K562 (cell line): ENCODE measurements around the gene ZNF821.

Experiments
- CHD2 ChIP-seq: IDR thresholded peaks from 2 replicates; pipeline ENCODE4 v1.6.1; 2011; ENCODE audit warnings: low read depth, low read length
- CTCF ChIP-seq, 3 experiments: IDR thresholded peaks in 2 of 3; conservative IDR thresholded peaks in 1 of 3; 2 replicates each; pipeline ENCODE4 v1.5.1; 2011 to 2012; ENCODE audit warnings: low read length in 3 of 3, mild to moderate bottlenecking in 3 of 3, control low read depth in 2 of 3, improper control_type of control experiment in 1 of 3, inconsistent platforms in 1 of 3, low read depth in 1 of 3, mixed read lengths in 1 of 3, moderate library complexity in 1 of 3; ENCODE audit not compliant: insufficient read depth in 2 of 3
- EZH2 ChIP-seq: IDR thresholded peaks from 2 replicates; pipeline ENCODE4 v1.6.1; 2012; ENCODE audit warnings: low read depth, mild to moderate bottlenecking, inconsistent platforms, low read length, borderline replicate concordance
- JUN ChIP-seq, 2 experiments: sonication (generic) in 1 of 2; formaldehyde crosslinking in 1 of 2; IDR thresholded peaks; 2 replicates each; pipeline versions ENCODE4 v1.6.1 to v1.8.0; 2012 to 2022; ENCODE audit warnings: borderline replicate concordance in 2 of 2, mild to moderate bottlenecking in 2 of 2, improper control_type of control experiment in 1 of 2, low read depth in 1 of 2, low read length in 1 of 2, missing genetic modification reagents in 1 of 2
- NR2C2 ChIP-seq, 2 experiments: fragments of 200-800 bp in 1 of 2; sonication (Bioruptor generic) in 1 of 2; sonication (generic) in 1 of 2; formaldehyde crosslinking in 1 of 2; IDR thresholded peaks; 2 replicates each; pipeline versions ENCODE4 v1.6.1 to v1.8.0; 2016 to 2022; ENCODE audit warnings: mild to moderate bottlenecking in 1 of 2, missing compliant biosample characterization in 1 of 2, missing genetic modification characterization in 1 of 2, missing genetic modification reagents in 1 of 2
- TEAD1 ChIP-seq, 2 experiments: fragments of 450-650 bp in 1 of 2; sonication (generic) in 1 of 2; formaldehyde crosslinking; IDR thresholded peaks; 2 replicates each; pipeline versions ENCODE4 v1.4.0 to v1.8.0; 2020 to 2022; ENCODE audit warnings: mild to moderate bottlenecking in 2 of 2, missing genetic modification reagents in 1 of 2
- YY1 ChIP-seq, 3 experiments: IDR thresholded peaks; 2 replicates each; pipeline ENCODE4 v1.6.1; 2011; ENCODE audit warnings: low read length in 2 of 3, mild to moderate bottlenecking in 2 of 3, moderate library complexity in 2 of 3, borderline replicate concordance in 1 of 3, control low read depth in 1 of 3, low read depth in 1 of 3; ENCODE audit not compliant: insufficient read depth in 3 of 3, insufficient replicate concordance in 2 of 3, control insufficient read depth in 1 of 3, insufficient read length in 1 of 3; ENCODE audit errors: extremely low read depth in 1 of 3
- ZBTB7A ChIP-seq: IDR thresholded peaks from 2 replicates; pipeline ENCODE4 v1.6.1; 2011; ENCODE audit warnings: low read depth, mild to moderate bottlenecking, low read length, moderate library complexity, borderline replicate concordance; ENCODE audit not compliant: control insufficient read depth
- ZNF253 ChIP-seq: fragments of 250-450 bp; sonication (Bioruptor Pico); conservative IDR thresholded peaks from 2 replicates; pipeline ENCODE4 v1.6.1; 2021; ENCODE audit warnings: mild to moderate bottlenecking
- ZNF696 ChIP-seq: fragments of 250-450 bp; sonication (Bioruptor Pico); conservative IDR thresholded peaks from 2 replicates; pipeline ENCODE4 v1.4.0; 2020; ENCODE audit warnings: mild to moderate bottlenecking, moderate library complexity

- no peak for TF ChIP-seq ZBTB7A
- TF ChIP-seq CTCF (IDR thresholded peaks at IDR 0.05 in 2 of 3, conservative IDR thresholded peaks at IDR 0.05 in 1 of 3; ENCODE audit: insufficient read depth in 2 of 3, low read depth in 1 of 3, low read length in 3 of 3): no peak
- no peak for TF ChIP-seq TEAD1 (CRISPR knock-in tag; IDR thresholded peaks at IDR 0.05)
- TF ChIP-seq EZH2: no peak
- TF ChIP-seq YY1 (IDR thresholded peaks at IDR 0.05; ENCODE audit: borderline replicate concordance in 1 of 3, control insufficient read depth in 1 of 3, extremely low read depth in 1 of 3, insufficient read depth in 3 of 3, insufficient read length in 1 of 3, insufficient replicate concordance in 2 of 3, low read depth in 1 of 3, low read length in 2 of 3): no peak
- no peak for TF ChIP-seq NR2C2 (CRISPR knock-in tag; IDR thresholded peaks at IDR 0.05)
- TF ChIP-seq NR2C2 (tag; IDR thresholded peaks at IDR 0.05): no peak
- no peak for TF ChIP-seq CHD2
- no peak for TF ChIP-seq JUN (IDR thresholded peaks at IDR 0.05; ENCODE audit: borderline replicate concordance, low read depth, low read length)
- no peak for TF ChIP-seq JUN (CRISPR knock-in tag; IDR thresholded peaks at IDR 0.05; ENCODE audit: borderline replicate concordance)
- no peak for TF ChIP-seq ZNF253 (CRISPR knock-in tag)
- no peak for TF ChIP-seq ZNF696 (CRISPR knock-in tag)
These were observed 18.8 kb upstream of the ZNF821 start for GRCh38 chr16:71902656-71903365.
